SU-DHL-6 (cell line): ENCODE results near the gene EPHA6.

Source experiments
- H2AFZ ChIP-seq: fragments of 200-600 bp; sonication (generic); 2 replicates; pipeline ENCODE4 v1.6.1; 2014; ENCODE audit warnings: low read depth, mild to moderate bottlenecking, moderate library complexity, mixed read lengths, antibody characterized with exemption, low read length; ENCODE audit not compliant: severe bottlenecking
- H3F3A ChIP-seq: fragments of 200-600 bp; shearing (Covaris generic); 2 replicates; pipeline ENCODE4 v1.6.0; 2016; ENCODE audit warnings: antibody characterized with exemption, mild to moderate bottlenecking; ENCODE audit not compliant: insufficient read depth
- H3K27ac ChIP-seq: fragments of 200-600 bp; sonication (generic); 2 replicates; pipeline ENCODE4 v1.5.1; 2016; ENCODE audit warnings: low read depth, mild to moderate bottlenecking, low read length, moderate library complexity, mixed read lengths
- H3K27me3 ChIP-seq: fragments of 200-600 bp; sonication (generic), shearing (Covaris generic); 2 replicates; pipeline ENCODE4 v1.6.0; 2014; ENCODE audit warnings: mild to moderate bottlenecking, low read length
- H3K36me3 ChIP-seq: fragments of 200-600 bp; sonication (generic); 2 replicates; pipeline ENCODE4 v1.6.1; 2014; ENCODE audit warnings: mild to moderate bottlenecking, low read length, mixed read lengths
- H3K4me2 ChIP-seq: fragments of 300-600, 200-600 bp; shearing (Covaris generic), sonication (generic); 2 replicates; pipeline ENCODE4 v1.6.0; 2014; ENCODE audit warnings: low read length, low read depth, mild to moderate bottlenecking; ENCODE audit not compliant: poor library complexity, severe bottlenecking
- H3K4me3 ChIP-seq: fragments of 200-600 bp; sonication (generic); 2 replicates; pipeline ENCODE4 v1.5.1; 2014; ENCODE audit warnings: antibody characterized with exemption, low read length, mild to moderate bottlenecking, mixed read lengths; ENCODE audit not compliant: insufficient read depth, poor library complexity, severe bottlenecking
- H3K79me2 ChIP-seq: fragments of 200-600 bp; sonication (generic); 2 replicates; pipeline ENCODE4 v1.6.1; 2014; ENCODE audit warnings: mild to moderate bottlenecking, low read length, moderate library complexity; ENCODE audit not compliant: insufficient read depth
- H3K9ac ChIP-seq: fragments of 200-600 bp; sonication (generic); 2 replicates; pipeline ENCODE4 v1.7.0; 2014; ENCODE audit warnings: mild to moderate bottlenecking, low read length
- H3K9me2 ChIP-seq: fragments of 200-600 bp; sonication (generic); replicated peaks from 2 replicates; pipeline ENCODE4 v1.6.1; 2014; ENCODE audit warnings: low read length; ENCODE audit not compliant: insufficient read depth
- H3K9me3 ChIP-seq: fragments of 200-600 bp; sonication (generic); 2 replicates; pipeline ENCODE4 v1.6.1; 2014; ENCODE audit warnings: low read length, mixed read lengths; ENCODE audit not compliant: insufficient read depth
- H4K20me1 ChIP-seq: fragments of 200-600 bp; sonication (generic); 2 replicates; pipeline ENCODE4 v1.6.1; 2014; ENCODE audit warnings: low read depth, mild to moderate bottlenecking, antibody characterized with exemption, low read length, moderate library complexity, mixed read lengths
- CTCF ChIP-seq: fragments of 200-600 bp; sonication (generic); IDR thresholded peaks from one replicate; pipeline ENCODE4 v1.5.1; 2017; ENCODE audit warnings: antibody characterized with exemption, mild to moderate bottlenecking, low read length, moderate library complexity; ENCODE audit not compliant: insufficient read depth, poor library complexity, severe bottlenecking
- EZH2phosphoT487 ChIP-seq: fragments of 200-600 bp; sonication (generic), shearing (Covaris generic); conservative IDR thresholded peaks from 2 replicates; pipeline ENCODE4 v1.6.1; 2018; ENCODE audit warnings: mild to moderate bottlenecking, antibody characterized with exemption, low read length, moderate library complexity, mixed read lengths

The EPHA6 gene

GRCh38 chr3:97713634-97714033 is 899.2 kb downstream of the EPHA6 start:
- H4K20me1 ChIP-seq: no peaks in the 10 kb centered on the region
- no peak overlapping the region for H3K4me3 ChIP-seq
- H3K4me2 ChIP-seq: no peak overlapping the region
- no peak overlapping the region for H3K27ac ChIP-seq
- no peaks in the 10 kb centered on the region for H3K36me3 ChIP-seq
- no peaks in the 10 kb centered on the region for H3K79me2 ChIP-seq
- no peak for TF ChIP-seq EZH2phosphoT487
- no peak for TF ChIP-seq CTCF
- no peak overlapping the region for H3K9ac ChIP-seq
- no peaks in the 10 kb centered on the region for H3K27me3 ChIP-seq
- 0 out of 2 replicates have a peak, but pooled peaks cover 7% of the 10 kb centered on the region for H3K9me3 ChIP-seq
- no peak overlapping the region for H2AFZ ChIP-seq
- H3K9me2 ChIP-seq: no peaks in the 10 kb centered on the region
- no peaks in the 10 kb centered on the region for H3F3A ChIP-seq

- peak; percentile 83 for TF ChIP-seq CTCF
- TF ChIP-seq EZH2phosphoT487: no peak
- Histone ChIP-seq H3K9ac (no peak overlapping the region), H3F3A (no peaks in the 10 kb centered on the region), H4K20me1 (no peaks in the 10 kb centered on the region), H3K36me3 (no peaks in the 10 kb centered on the region), H3K4me3 (no peak overlapping the region), H3K27me3 (no peaks in the 10 kb centered on the region), H3K9me2 (no peaks in the 10 kb centered on the region), H3K4me2 (peak overlapping the region; percentile 38), H3K9me3 (no peaks in the 10 kb centered on the region), H2AFZ (no peak overlapping the region), H3K27ac (no peak overlapping the region), H3K79me2 (no peaks in the 10 kb centered on the region)
These were observed 904.9 kb downstream of the EPHA6 start for GRCh38 chr3:97719156-97719821.

- no peaks in the 10 kb centered on the region for H3K79me2 ChIP-seq
- H3K4me2 ChIP-seq: no peak overlapping the region
- no peak overlapping the region for H3K9ac ChIP-seq
- H3F3A ChIP-seq: no peaks in the 10 kb centered on the region
- no peak overlapping the region for H3K27ac ChIP-seq
- no peak overlapping the region for H2AFZ ChIP-seq
- H3K4me3 ChIP-seq: no peak overlapping the region
- no peaks in the 10 kb centered on the region for H4K20me1 ChIP-seq
- no peaks in the 10 kb centered on the region for H3K27me3 ChIP-seq
- TF ChIP-seq CTCF (no peak), EZH2phosphoT487 (no peak)
- no peaks in the 10 kb centered on the region for H3K36me3 ChIP-seq
- H3K9me2 ChIP-seq: no peaks in the 10 kb centered on the region
- H3K9me3 ChIP-seq: no peaks in the 10 kb centered on the region
These were observed 906.0 kb downstream of the EPHA6 start for GRCh38 chr3:97720417-97720816.
